AG10803 (cell line): ENCODE data around the gene TMEM242.
"Not testable (repeated sequence)": the region's sequence is repeated elsewhere in the genome, so short reads cannot be mapped to it uniquely, and the experiment has no call there.

Source experiments
- DNase-seq: peaks from one replicate; pipeline ENCODE4 v3.0.0; 2010; ENCODE audit warnings: low read depth
- H3K4me3 ChIP-seq: 2 replicates; pipeline ENCODE4 v1.5.1; 2011; ENCODE audit warnings: mild to moderate bottlenecking, low read length, control low read depth
- TF ChIP-seq, protein P1 (sequence below): conservative IDR thresholded peaks from 2 replicates; pipeline ENCODE4 v1.5.1; 2011; ENCODE audit warnings: mild to moderate bottlenecking, low read length, control low read depth, inconsistent platforms

Gene TMEM242

DNA sequence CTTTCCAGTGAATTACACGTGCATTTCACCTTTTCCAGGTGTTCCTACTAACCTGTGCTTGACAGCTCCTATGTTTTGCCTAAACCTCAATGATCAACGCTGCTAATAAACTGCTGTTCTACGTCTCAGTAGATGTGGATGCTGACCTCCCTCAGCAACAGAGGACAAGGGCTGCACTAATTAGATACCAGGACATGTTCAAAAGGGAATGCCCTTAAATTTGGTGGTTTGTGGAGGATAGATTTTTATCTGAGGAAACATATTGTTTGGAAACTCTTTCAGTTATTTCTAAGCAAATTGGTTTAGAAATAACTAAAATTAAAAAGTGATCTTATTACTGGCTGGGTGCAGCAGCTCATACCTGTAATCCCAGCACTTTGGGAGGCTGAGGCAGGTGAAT lies 38.6 kb upstream of the TMEM242 start:
- no peak overlapping the region for H3K4me3 ChIP-seq
- TF ChIP-seq, protein P1, sequence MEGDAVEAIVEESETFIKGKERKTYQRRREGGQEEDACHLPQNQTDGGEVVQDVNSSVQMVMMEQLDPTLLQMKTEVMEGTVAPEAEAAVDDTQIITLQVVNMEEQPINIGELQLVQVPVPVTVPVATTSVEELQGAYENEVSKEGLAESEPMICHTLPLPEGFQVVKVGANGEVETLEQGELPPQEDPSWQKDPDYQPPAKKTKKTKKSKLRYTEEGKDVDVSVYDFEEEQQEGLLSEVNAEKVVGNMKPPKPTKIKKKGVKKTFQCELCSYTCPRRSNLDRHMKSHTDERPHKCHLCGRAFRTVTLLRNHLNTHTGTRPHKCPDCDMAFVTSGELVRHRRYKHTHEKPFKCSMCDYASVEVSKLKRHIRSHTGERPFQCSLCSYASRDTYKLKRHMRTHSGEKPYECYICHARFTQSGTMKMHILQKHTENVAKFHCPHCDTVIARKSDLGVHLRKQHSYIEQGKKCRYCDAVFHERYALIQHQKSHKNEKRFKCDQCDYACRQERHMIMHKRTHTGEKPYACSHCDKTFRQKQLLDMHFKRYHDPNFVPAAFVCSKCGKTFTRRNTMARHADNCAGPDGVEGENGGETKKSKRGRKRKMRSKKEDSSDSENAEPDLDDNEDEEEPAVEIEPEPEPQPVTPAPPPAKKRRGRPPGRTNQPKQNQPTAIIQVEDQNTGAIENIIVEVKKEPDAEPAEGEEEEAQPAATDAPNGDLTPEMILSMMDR: no peak
- no peak for DNase-seq

DNA sequence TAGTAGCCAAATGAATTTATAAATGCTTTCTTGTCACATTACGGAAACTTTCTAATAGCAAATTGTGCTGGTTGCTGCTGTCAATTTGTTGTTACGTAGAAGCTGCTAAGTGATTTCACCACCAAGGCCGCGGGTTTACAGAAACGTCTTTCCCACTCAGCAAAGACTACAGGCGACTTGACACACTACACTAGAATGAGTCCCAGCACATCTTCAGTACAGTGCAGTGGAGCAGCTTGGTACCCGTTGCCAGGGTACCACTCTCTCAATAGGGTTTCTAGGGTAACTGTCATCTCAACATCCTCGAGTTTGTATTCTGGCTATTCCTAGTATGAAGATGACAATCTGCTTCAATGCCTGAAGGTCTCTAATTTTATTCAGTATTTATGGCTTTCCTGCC lies 35.0 kb upstream of the TMEM242 start:
- TF ChIP-seq, protein P1: no peak
- H3K4me3 ChIP-seq: no peak overlapping the region
- DNase-seq: no peak

DNA sequence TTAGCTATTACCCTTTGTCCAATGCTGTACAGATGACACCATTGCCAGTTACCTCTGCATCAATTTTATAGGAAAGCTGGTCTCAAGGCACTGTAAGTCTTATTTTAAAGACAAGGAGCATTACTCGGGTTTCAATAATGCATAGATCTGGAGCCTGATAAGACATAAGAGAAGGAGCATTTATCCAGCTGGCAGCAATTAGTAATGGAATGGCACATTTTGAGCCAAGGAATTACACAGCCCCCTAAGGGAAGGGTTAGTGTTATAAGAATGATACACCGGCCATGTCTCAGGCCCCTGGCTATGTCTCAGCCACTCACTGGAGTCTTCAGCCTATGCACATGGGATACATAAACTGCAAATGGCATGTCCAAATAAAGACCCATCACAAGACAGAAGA lies 23.1 kb upstream of the TMEM242 start:
- peak; percentile 12 for DNase-seq

DNA sequence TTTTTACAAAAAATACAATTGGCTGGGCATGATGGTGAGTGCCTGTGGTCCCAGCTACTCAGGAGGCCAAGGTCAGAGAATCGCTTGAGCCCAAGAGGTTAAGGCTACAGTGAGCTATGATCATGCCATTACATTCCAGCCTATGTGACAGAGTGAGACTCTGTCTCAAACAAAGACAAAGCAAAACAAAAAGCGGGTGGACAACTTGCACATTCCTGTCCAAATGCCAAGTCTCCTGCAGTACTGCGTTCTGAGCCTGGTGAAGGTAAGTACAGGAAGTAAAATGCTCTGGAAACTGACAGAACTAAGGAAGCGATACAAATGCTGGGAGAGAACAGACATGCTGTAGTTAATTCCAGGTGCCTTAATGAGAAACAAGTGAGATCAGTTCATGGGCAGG lies 20.4 kb upstream of the TMEM242 start:
- no peak for DNase-seq
- TF ChIP-seq, protein P1: no peak
- H3K4me3 ChIP-seq: no peak overlapping the region

More for the DNA sequence above, 23.1 kb upstream of the TMEM242 start:
- TF ChIP-seq, protein P1: no peak
- H3K4me3 ChIP-seq: no peak overlapping the region

DNA sequence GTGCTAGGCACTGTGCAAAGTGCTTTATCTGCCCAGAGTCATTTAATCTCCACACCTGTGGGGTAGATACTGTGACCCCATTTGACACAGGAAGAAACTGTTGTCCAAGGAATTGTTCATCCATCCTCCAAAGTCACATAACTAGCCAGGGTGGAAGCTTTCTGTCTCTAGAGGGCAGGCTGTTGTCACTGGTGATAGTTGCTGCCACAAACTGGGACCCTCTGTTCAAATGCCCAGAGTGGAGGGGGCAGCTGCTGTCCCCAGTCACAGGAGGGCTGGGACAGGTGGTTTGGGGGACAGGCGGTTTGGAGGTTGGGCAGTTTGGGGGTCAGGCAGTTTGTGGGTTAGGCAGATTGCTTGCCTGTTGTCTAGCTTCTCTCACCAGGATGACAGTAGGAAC lies 16.1 kb upstream of the TMEM242 start:
- DNase-seq: no peak
- TF ChIP-seq, protein P1: no peak; the same call in 1 of the 2 replicates
- no peak overlapping the region for H3K4me3 ChIP-seq

DNA sequence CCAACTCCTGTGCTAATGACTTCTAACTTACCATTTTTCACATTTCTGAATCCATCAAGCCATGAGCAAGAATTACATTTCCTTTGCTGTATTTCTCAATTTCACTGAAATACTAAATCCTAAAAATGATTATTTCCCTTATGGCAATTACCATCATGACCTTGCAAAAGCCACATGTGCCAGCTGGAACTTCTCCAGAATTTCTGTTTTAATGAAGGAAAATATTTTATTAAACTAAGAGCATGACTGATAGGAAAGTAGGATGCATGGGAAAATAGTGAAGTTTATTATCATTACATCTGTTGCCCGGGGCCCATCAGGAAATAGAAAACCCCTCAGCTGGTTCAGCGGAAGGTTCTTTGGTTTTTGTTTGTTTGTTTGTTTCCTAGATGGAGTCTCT lies 14.4 kb upstream of the TMEM242 start:
- no peak for DNase-seq
- TF ChIP-seq, protein P1: no peak
- no peak overlapping the region for H3K4me3 ChIP-seq

DNA sequence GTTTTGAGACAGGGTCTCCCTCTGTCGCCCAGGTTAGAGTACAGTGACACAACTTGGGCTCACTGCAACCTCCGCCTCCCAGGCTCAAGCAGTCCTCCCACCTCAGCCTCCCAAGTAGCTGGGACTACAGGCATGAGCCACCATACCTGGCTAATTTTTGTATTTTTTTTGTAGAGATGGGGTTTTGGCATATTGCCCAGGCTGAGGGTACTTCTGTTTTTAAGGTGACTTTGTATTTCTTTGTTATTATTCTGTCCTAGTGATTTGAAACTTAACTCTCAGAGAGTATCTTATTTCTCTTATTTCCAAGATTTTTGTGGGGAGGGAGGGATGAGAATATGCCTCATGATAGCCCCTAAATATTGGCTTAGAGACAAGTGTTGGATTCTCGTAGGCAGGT lies 14.0 kb upstream of the TMEM242 start:
- H3K4me3 ChIP-seq, DNase-seq: not testable (repeated sequence)

DNA sequence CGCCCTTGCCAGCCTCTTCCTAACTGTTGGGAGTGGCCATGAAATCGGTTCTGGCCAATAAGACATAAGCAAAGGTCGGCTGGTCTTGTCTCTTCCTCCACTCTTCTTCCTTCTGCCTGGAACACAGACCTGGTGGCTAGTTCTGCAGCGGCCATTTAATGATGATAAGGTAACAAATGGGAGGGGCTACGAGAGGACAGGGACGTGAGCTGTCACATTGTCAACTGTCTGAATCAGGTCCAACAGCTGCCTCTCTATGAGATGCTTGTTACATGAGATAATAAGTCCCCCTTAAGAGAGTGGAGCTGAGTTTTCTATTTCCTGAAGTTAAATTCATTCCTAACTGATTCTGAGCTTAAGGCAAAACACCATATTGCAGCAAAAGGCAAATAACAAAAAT lies 12.5 kb upstream of the TMEM242 start:
- no peak overlapping the region for H3K4me3 ChIP-seq
- no peak for DNase-seq
- TF ChIP-seq, protein P1: no peak
